Activated gamma-delta T cell treated with Interleukin-2 at 50 U/mL for 16 hours (primary cell): Measurements from ENCODE around the gene ERCC6L2.

Experiments used
- DNase-seq: peaks from one replicate; pipeline ENCODE4 v3.0.0-alpha.2; 2020

The ERCC6L2 gene, protein sequence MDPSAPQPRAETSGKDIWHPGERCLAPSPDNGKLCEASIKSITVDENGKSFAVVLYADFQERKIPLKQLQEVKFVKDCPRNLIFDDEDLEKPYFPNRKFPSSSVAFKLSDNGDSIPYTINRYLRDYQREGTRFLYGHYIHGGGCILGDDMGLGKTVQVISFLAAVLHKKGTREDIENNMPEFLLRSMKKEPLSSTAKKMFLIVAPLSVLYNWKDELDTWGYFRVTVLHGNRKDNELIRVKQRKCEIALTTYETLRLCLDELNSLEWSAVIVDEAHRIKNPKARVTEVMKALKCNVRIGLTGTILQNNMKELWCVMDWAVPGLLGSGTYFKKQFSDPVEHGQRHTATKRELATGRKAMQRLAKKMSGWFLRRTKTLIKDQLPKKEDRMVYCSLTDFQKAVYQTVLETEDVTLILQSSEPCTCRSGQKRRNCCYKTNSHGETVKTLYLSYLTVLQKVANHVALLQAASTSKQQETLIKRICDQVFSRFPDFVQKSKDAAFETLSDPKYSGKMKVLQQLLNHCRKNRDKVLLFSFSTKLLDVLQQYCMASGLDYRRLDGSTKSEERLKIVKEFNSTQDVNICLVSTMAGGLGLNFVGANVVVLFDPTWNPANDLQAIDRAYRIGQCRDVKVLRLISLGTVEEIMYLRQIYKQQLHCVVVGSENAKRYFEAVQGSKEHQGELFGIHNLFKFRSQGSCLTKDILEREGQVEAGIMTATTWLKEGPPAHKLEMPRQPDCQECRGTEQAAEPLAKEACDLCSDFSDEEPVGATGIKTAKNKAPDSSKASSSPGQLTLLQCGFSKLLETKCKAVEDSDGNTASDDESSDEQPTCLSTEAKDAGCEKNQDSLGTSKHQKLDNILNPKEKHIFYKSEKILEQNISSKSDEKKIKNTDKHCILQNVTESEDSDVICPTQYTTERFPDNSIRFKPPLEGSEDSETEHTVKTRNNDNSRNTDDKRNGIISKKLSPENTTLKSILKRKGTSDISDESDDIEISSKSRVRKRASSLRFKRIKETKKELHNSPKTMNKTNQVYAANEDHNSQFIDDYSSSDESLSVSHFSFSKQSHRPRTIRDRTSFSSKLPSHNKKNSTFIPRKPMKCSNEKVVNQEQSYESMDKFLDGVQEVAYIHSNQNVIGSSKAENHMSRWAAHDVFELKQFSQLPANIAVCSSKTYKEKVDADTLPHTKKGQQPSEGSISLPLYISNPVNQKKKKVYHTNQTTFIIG (N-terminal part only)

DNA sequence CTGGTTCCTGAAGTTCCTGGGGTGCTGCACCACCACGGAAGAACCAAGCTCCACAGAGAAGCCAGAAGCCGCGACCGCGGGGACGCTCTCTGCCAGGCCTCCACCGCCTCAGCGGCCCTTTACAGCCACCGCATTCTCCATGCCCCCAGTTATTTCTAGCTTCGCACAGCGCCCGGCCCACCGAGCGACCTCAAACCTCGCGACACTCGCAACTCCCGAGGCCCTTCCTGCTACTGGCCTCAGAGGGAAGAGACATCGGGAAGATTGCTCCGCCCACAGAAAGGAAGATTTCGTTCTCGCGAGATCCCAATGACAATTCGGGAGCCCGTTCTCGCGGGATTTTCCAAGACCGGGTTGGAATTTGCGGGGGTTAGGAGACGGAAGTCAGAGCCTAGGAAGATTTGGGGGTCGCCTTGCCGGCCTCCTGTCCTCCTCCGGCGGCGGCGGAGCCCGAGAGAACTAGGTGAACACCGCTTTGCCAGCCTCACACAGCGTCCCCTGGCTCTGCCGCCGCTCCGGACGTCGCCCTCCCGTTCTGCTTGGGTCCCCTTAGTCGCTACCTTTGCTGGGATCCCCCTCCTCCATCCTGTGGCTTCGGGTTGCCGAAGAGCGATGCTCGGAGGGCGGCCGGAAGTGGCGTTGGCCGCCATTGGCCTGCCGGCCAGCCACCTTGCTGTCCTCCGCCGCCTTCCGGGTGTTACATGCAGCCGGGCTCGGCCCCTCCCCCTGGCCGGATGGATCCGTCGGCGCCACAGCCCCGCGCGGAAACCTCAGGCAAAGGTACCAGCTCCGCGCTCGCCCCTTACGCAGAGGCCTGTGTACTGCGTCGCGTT, at the start of gene ERCC6L2:
Gene ERCC6L2, plus strand, starts transcription at position 387 of the 833 bp plus-strand sequence. Its CDS starts 348 bp downstream, at position 735.
- peak; percentile 92 for DNase-seq

DNA sequence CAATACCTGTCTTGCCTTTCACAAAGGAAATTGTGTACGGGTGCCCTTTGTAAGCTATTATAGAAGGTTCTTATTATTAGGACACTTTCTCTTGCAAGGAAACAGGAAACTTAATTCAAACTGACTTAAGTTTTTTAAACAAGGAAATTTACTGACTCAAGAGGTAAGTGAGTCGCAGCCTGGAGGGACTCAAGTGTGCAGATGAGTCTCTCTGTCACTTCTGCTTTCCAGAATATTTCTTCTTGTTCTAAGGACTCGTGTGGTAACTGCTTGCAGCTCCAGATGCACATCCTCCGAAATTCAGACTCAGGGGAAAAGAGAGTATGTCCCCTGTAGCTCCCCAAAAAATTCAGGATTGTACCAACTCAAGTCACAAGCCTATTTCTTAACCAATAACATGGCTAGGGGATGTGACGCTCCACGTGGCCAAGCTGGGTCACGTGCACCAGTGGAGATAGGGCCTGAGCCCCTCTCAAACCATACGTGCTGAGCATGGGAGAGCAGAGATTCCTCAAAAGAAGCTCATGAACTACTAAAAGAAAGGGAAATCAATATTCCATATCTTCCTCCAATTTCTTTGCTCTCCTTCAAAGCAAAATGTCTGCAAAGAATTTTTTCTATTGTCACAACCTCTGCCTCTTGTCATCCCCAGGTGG, 49.2 kb upstream of the ERCC6L2 start:
- DNase-seq, result no peak

DNA sequence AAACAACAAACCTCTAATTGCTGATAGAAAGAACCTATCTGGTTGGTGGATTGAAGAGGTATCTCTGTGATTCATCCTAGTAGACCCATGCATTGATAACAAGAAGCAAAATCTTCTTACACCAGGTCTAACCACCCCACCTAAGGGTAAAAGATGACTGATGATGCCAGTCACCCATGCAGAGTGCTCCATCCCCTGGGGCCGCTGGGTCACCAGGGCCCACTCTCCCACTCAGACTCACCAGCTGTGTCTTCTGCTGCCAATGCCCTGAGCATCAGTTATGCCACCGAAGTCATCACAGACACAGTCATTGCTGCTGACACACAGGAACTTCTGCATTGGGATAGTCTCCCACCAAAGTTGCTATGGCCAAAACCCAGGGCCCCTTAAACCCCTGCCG, 44.7 kb upstream of the ERCC6L2 start:
- no peak for DNase-seq

DNA sequence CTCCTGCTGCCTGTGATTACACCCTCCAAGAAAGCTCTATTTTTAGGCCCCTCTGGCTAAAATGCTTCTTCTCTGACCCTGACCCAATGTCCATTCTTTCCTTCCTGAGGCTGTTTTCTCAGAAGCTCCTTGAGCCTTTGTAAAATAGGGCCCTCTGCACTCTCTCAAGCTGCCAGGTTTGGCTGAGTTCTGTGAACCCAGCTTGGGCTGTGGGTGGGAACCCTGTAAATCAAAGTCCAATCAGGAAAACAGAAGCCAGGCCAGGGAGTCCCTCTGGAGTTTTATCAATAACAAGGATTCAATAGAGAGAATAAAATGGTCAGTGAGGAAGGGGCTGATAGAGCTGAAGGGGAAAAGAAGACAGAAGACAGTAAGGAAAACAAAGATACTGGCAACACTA, 43.7 kb upstream of the ERCC6L2 start:
- DNase-seq, result no peak

DNA sequence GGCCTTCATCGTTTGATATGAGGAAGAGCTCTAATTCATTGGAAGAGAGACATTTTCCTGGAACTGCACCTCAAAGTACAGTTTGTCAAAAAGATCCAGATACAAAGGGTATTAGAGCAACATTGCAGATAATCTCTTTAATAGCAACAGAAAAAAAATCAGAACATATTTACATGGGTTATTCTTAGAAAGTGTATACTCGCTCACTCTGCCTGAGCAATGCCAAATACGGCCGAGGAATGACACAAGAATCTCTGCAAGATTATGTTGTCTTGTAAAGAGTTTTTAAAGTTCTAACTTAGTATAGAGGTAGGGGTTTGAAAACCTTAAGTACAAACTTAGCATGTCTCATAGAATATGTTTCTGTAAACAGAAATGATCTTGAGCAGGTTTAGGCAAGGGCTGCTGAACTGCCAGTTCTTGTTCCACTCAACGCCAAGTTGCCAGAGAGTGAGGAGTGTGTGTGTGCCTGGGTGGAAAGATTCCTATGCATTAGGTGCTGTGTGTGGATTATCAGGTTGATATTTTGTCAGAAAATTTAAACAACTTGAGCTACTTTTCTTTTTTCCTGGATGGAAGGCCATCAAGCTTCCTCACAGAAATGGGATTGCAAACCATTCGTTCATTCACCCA, 41.8 kb upstream of the ERCC6L2 start:
- DNase-seq, result no peak

DNA sequence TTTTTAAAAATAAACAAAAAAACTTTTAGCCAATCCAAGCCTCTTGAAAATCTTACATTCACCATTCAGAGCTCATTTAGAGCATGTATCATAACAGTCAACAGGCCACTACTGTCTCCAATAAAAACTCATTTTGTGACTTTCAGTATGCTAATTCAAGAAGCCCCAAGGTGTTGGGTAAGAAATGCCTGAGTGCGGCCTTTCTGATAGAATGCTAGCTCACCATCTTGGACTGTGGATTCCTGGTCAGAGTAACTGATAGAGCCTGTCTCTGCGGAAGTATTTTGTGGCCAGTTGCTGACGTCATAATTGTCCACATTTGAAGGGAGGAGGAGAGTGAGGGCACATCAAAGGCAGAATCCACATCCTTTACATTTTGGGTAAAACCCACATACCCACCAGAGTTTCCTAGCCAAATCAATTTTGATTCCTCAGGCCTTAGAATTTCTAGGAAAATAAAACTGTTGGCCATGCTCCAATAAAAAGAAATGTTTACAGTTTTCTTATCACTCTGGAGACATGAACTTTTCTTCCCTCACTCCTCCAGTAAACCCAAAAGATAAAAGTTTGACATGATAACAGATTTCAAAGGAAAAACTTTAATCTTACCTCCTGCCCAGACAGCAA, 41.1 kb upstream of the ERCC6L2 start:
- no peak for DNase-seq

DNA sequence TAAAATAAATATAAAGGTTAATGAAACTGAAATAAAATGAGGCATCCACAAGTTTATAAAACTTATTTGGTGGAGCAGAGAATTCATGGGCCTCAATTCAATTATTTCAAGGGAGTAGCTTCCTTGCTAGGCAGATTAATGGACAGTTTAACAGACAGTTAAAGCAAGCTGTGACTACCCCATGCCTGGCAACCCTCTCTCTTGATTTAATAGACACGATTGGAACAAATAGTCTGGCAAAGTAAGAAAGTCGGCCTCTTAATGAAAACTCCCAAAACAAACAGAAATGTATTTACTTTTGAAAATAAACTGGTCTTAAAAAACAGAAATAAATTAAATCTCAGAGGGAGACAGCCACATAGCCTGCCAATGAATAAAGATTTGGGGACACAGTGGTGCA, 40.1 kb upstream of the ERCC6L2 start:
- no peak for DNase-seq

DNA sequence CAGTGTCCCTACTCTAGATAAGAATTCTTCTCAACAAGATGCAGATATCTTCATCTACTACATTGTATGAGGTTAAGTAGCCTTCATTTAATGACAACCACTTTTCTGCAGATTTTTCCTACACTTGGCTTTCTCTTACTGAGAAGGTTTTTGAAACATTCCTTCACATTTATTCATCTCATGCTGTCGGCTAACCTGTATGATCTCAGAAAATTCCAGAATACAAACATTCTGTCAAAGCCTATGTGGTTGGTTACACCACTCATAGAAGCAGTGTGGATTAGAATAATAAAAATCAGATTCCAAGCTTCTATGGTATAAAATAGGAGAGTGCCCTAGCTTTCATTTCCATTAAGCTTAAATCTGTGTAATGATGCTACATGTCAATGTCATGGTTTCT, 39.4 kb upstream of the ERCC6L2 start:
- DNase-seq, result no peak

DNA sequence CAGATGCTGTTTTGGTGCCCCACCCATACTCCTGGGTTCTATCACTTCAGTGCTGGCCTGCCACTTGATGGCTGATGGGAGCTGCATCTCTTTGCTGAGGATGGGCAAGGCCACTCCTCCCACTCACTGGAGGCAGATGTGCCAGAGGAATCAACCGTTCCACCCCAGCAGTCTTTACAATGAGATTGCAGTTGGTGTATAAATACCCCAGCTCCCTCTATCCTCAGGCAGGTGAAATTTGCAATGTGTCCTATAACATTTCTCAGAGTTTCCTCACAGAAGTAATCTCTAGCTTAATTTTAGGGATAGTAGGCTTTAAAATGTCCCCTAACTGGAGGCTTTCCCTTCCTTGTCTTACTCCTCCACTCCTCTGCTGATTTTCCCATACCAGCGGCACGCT, 36.5 kb upstream of the ERCC6L2 start:
- no peak for DNase-seq

DNA sequence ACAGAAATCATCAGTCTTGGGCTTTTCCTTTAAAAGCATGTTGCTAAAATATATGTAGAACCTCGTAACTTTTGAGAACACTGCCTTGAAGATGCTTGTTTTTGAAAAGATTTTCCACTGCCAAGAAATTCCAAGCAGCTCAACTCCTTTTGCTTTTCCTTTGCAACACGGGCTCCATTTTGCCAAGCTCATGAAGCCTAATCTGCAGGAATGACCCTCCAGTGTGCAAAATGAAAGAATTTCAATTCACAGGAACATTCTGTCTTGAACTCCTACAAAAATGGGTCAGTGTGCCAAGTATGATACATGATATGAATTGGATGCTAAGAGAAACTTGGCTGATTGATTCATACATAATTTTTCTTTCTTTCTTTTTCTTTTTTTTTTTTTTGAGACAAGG, 35.4 kb upstream of the ERCC6L2 start:
- DNase-seq, result no peak

DNA sequence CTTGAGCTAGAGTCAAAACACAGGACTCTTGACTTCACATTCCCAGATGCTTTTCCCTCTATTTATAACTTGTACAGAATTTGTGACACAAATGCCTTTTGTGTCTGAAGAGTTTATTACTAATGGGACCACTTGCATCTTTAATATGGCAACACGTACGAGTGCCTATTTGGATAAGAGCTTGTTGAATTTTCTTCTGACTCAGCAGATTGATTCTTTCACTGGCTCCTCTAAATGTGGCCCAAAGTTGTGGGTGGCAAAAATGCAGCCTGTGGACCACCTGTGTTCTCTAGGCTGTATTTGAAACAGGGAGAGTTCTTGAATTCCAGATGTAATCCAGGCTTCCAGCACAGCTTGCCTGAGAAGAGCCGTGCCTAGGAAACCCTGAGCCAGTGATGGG, 34.1 kb upstream of the ERCC6L2 start:
- DNase-seq, result no peak

DNA sequence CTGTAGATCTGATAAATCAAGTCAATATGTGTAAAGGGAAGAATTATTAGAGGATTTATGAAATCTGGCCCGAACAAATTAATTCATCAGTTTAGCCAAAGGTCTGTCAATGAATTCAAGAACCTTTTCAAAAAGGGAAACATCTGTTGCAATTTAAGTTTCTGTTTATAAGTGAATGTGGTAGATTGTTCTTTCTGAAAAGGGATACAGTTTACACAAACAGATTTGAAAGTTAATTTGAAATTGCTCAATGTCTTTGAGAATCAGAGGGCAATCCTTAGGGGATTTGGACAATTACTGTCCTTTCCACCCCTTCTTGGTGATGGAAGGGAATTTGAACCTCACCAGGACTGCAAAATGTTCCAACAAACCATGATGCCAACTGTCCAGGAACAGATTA, 29.7 kb upstream of the ERCC6L2 start:
- DNase-seq, result no peak

DNA sequence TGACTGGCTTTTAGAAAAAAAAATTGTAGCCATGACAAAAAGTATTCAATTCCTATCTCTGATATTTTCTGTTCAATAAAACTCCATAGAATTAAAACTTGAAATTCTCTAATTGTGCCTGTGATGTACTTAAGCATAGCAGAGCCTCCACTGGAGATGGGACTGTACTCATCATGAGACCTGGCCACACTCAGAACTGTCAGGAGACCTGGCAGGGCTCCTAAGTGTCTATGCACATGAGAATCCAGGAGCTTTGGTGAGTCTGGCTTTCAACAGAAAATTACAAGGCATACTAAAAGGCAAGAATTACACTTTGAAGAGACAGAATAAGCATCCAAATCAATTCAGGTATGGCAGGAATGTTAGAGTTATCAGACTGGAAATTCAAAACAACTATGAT, 26.7 kb upstream of the ERCC6L2 start:
- DNase-seq, result no peak

DNA sequence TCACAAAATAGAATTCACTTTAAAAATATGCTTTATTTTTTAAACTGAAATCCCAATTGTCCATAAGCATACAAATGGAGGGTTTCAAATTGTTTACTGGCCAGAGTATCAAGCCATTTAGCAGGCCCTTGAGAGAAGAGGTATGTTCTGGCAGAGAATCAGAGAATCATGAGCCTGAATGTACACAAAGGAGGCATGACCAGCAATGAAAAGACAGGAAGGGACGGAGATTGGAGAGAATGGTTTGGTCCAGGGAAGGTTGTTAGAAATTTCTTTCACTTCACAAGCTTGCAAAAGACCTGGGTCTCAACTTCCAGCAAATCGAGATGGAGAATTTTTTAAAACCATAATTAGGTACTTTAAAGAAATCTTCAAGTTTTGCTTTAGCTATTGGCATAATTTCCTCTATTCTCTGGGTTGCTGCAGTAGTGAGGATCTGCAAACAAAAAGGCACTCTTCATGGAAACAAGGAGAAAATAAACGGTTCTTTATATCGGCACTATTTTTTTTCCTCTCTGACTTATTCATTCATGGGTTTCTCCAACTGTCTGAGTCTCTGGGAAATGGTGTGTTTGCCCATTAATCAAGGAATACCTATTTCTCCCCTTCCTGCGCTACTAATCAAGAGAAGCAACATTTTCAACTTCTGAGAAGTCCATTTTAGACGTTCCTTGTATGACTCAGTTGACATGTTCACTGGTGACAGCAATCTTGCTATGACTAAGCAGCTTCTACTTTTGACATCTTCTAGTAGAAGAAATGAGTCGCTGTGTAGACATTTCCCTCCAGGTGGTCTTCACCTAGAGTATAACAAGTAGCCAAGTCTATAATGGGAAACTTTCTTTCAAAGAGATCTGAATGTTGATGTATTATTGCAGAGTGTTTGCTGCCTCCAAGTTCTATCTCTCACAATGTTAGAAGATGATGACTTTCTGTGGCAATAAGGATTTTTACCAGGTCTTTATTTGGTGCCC, 23.1 kb upstream of the ERCC6L2 start:
- DNase-seq, result no peak

DNA sequence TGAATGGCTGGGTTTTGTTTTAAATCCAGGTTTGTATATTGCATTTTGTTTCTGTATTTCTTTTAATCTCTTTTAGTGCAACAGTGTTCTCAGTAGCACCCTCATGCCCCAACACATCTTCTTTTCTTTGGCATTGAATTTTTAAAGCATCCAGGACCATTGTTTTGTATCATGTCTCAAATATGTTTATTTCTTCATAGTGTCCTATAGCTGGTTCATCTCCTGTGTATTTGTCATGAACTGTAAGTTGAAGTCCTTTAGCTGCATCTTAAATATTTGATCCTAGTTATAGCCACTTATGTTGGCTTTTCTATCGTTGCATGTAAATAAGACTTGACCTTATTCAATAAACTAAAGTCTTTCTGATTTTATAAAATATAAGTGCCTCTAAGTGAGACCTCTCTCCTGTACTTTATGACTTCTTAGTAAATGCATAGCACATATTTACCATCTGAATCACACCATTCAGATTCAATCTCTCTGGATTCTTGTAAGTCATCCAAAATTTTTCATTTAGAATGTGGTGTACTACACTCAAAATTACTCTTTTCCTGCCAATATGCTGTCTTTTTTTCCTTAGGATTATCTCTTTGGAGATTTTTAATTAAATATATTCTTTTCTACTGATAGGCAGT, 21.0 kb upstream of the ERCC6L2 start:
- no peak for DNase-seq

DNA sequence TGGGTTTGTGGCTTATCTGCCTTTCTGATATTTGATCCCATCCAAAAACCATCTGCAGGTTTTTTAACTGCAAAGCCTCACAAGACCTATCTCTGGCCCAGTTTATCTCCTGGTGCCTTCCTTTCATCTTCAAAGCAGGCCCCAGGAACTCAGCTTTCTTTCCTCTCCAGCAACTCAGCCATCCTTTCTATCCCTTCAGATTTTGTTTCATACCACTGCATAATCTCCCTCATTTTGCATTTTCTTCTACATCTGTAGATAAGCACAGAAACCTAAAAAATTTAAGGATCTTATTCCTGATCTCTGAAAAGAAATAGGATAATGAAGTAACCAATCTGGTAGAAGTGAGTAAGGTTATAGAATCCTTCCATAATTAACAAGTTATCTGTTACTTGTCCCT, 19.5 kb upstream of the ERCC6L2 start:
- no peak for DNase-seq

DNA sequence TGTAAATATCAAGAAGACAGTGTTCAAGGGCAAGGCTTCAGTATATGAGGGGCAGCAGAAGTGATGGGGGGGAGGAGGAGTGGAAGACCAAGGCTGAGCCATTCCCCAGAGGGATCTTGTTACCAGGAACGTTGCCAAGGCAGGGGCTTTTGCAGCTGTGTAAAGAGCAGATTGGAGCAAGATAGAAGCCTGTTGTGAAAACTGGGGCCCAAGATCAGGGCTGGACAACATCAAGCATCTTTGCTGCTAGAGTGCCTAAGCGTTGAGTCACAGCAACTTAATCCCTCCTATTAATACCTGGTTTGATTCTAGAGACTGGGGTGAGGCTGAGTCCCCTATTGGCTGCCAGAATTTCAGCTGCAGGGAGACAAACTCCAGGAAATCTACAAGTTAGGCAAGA, 18.4 kb upstream of the ERCC6L2 start:
- DNase-seq, result no peak

DNA sequence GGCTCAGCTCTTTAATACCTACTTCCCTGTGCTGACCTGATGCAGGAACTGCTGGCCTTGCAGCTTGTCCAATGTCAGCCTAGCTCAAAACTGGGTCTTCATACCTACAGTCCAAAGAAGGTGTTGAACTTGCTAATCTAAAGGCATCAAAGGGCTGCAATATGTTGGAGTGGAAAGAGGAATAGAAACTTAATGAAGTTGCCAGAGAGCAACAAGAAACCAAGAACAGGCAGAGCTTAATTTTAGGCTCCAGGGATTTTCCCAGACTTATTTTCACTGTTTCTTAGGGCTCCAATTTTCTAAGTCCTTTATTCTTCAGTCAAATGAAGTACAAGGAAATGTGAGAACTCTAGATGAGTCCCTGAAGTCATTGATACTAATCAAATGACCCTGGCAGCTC, 17.6 kb upstream of the ERCC6L2 start:
- DNase-seq, result no peak

DNA sequence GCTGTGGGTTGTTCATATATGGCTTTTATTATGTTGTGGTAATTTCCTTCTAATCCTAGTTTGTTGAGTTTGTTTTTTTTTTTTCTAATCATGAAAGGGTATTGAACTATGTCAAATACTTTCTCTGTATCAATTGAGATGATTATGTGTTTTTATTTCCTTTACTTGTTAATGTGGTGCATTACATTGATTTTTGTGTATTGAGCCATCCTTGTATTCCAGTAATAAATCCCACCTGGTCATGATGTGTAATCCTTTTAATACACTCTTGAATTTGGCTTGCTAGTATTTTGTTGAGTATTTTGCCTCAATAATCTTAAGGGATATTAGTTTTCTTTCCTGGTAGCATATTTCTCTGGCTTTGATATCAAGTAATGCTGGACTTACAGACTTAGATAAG, 13.1 kb upstream of the ERCC6L2 start:
- DNase-seq, result no peak
